Measurements from ENCODE around the gene LAMTOR2.
"Not testable (repeated sequence)": the region's sequence is repeated elsewhere in the genome, so short reads cannot be mapped to it uniquely, and the experiment has no call there.

The LAMTOR2 gene

DNA sequence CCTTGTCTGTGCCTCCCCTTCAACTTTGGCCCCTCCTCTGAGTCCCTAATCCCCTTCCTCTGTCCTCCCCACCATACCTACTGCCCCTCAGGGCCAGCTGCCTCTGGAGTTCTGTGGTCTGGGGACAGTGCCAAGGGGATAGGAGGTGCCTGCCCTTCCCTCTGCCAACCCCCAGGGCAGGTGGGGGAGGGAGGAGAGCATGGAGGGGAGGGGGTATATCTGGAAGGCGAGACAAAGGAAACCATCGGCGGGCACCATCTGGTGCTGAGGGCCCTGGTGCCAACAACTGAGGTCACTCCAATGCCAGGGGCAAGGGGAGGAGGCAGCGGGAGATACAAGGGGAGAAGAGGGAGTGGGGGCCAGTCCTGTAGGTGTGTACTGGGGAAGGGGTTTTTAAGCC is 16.0 kb downstream of the LAMTOR2 start:
- Histone ChIP-seq H2BK120ac (ENCODE audit: low read depth, low read length) (no peak overlapping the region), H2AK5ac (ENCODE audit: low read length) (no peak overlapping the region), H2BK15ac (replicated peaks; ENCODE audit: low read depth) (no peak overlapping the region), H3K9ac (ENCODE audit: low read length) (no peak overlapping the region), H4K5ac (ENCODE audit: low read length) (no peak overlapping the region), H2BK5ac (ENCODE audit: low read length) (no peak overlapping the region), H3K27me3 (ENCODE audit: insufficient read depth, low read length, poor library complexity) (no peaks in the 10 kb centered on the region), H3K56ac (ENCODE audit: low read length) (no peak overlapping the region), H3K4me1 (ENCODE audit: control insufficient read depth, low read depth, low read length) (peaks cover 15% of the 10 kb centered on the region), H3K36me3 (ENCODE audit: control insufficient read depth, insufficient read depth, low read length) (no peaks in the 10 kb centered on the region), H4K8ac (ENCODE audit: low read depth, low read length) (no peak overlapping the region), H3K79me1 (ENCODE audit: low read length) (peaks cover 8% of the 10 kb centered on the region), H3K27ac (ENCODE audit: low read depth, low read length) (no peak overlapping the region), H3K18ac (ENCODE audit: low read length) (no peak overlapping the region), H3K23ac (ENCODE audit: low read length) (no peak overlapping the region), H3K4me3 (ENCODE audit: low read length) (no peak overlapping the region), H3K79me2 (ENCODE audit: control insufficient read depth, insufficient read depth, low read length) (peaks cover 6% of the 10 kb centered on the region), H3K4me2 (ENCODE audit: low read length) (no peak overlapping the region), H3K4ac (ENCODE audit: low read depth, low read length) (no peak overlapping the region)
- no CpG with 5 or more reads among the region's 4 CpGs for WGBS (ENCODE audit: extremely low coverage, insufficient coverage, low lambda C conversion rate)
- no peak for DNase-seq

DNA sequence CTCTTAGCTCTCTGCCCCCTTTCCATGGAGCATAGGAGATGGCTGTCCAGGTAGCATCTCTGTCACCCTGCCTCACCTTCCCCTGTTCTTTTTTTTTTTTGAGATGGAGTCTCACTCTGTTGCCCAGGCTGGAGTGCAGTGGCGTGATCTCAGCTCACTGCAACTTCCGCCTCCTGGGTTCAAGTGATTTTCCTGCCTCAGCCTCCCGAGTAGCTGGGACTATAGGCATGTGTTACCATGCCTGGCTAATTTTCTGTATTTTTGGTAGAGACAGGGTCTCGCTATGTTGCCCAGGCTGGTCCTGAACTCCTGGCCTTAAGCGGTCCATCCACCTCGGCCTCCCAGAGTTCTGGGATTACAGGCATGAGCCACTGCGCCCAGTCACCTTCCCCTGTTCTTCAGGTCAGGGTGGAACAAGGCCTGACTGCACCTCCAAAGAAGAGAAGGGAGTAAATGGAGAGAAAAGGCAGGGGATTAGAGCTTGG is 16.8 kb downstream of the LAMTOR2 start:
- H3K23ac ChIP-seq (ENCODE audit: low read length); H2AK5ac ChIP-seq (ENCODE audit: low read length); H2BK120ac ChIP-seq (ENCODE audit: low read depth, low read length); H3K79me1 ChIP-seq (ENCODE audit: low read length); H2BK5ac ChIP-seq (ENCODE audit: low read length); H4K8ac ChIP-seq (ENCODE audit: low read depth, low read length); H4K5ac ChIP-seq (ENCODE audit: low read length); H3K18ac ChIP-seq (ENCODE audit: low read length); H3K56ac ChIP-seq (ENCODE audit: low read length); H3K9ac ChIP-seq (ENCODE audit: low read length); H3K4me3 ChIP-seq (ENCODE audit: low read length); H3K4ac ChIP-seq (ENCODE audit: low read depth, low read length); H3K27me3 ChIP-seq (ENCODE audit: insufficient read depth, low read length, poor library complexity); H2BK15ac ChIP-seq (replicated peaks; ENCODE audit: low read depth); DNase-seq; H3K36me3 ChIP-seq (ENCODE audit: control insufficient read depth, insufficient read depth, low read length); H3K4me2 ChIP-seq (ENCODE audit: low read length); H3K27ac ChIP-seq (ENCODE audit: low read depth, low read length): not testable (repeated sequence)
- no CpG with 5 or more reads among the region's 7 CpGs for WGBS (ENCODE audit: extremely low coverage, insufficient coverage, low lambda C conversion rate)
- Histone ChIP-seq H3K79me2 (ENCODE audit: control insufficient read depth, insufficient read depth, low read length) (peaks cover 14% of the 10 kb centered on the region), H3K4me1 (ENCODE audit: control insufficient read depth, low read depth, low read length) (peaks cover 21% of the 10 kb centered on the region)

DNA sequence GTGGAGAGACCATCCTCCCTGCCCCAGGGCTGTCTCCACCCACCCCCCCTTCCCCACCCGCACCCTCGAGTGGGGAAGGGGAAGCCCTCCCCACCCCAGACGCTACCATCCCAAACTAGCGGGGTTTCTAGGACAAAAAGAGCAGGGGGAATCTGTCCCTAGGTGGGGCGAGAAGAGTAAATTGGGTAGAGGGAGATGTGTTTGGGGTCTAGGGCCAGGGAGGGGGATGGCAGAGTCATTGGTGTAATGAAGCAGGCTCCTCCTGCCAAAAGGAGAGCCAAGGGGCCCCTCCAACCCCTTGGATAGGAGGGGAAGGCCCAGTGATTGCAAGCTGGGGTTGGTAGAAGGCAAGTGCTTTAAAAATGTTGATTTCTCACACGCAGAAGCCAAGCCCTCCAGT is 17.7 kb downstream of the LAMTOR2 start:
- H3K36me3 ChIP-seq (ENCODE audit: control insufficient read depth, insufficient read depth, low read length), result peaks cover 5% of the 10 kb centered on the region
- no peak overlapping the region for H3K27ac ChIP-seq (ENCODE audit: low read depth, low read length)

GRCh38 chr1:156073110-156073687 is 18.6 kb downstream of the LAMTOR2 start:
- Histone ChIP-seq H4K8ac (ENCODE audit: low read depth, low read length) (no peak overlapping the region), H2BK5ac (ENCODE audit: low read length) (no peak overlapping the region), H3K23ac (ENCODE audit: low read length) (no peak overlapping the region), H3K4me1 (ENCODE audit: control insufficient read depth, low read depth, low read length) (peaks cover 36% of the 10 kb centered on the region), H3K27ac (ENCODE audit: low read depth, low read length) (no peak overlapping the region), H3K18ac (ENCODE audit: low read length) (no peak overlapping the region), H3K36me3 (ENCODE audit: control insufficient read depth, insufficient read depth, low read length) (peaks cover 5% of the 10 kb centered on the region), H3K56ac (ENCODE audit: low read length) (no peak overlapping the region), H2BK15ac (replicated peaks; ENCODE audit: low read depth) (no peak overlapping the region), H3K4me3 (ENCODE audit: low read length) (no peak overlapping the region), H3K79me2 (ENCODE audit: control insufficient read depth, insufficient read depth, low read length) (peaks cover 30% of the 10 kb centered on the region), H2AK5ac (ENCODE audit: low read length) (no peak overlapping the region), H4K5ac (ENCODE audit: low read length) (no peak overlapping the region), H3K9ac (ENCODE audit: low read length) (no peak overlapping the region), H3K4me2 (ENCODE audit: low read length) (no peak overlapping the region), H3K27me3 (ENCODE audit: insufficient read depth, low read length, poor library complexity) (no peaks in the 10 kb centered on the region), H3K4ac (ENCODE audit: low read depth, low read length) (no peak overlapping the region), H2BK120ac (ENCODE audit: low read depth, low read length) (no peak overlapping the region), H3K79me1 (ENCODE audit: low read length) (peaks cover 21% of the 10 kb centered on the region)
- no peak for DNase-seq
- no CpG with 5 or more reads among the region's 1 CpG for WGBS (ENCODE audit: extremely low coverage, insufficient coverage, low lambda C conversion rate)

More for the DNA sequence above, 17.7 kb downstream of the LAMTOR2 start:
- Histone ChIP-seq H2AK5ac (ENCODE audit: low read length) (no peak overlapping the region), H2BK120ac (ENCODE audit: low read depth, low read length) (no peak overlapping the region), H3K4ac (ENCODE audit: low read depth, low read length) (no peak overlapping the region), H3K4me1 (ENCODE audit: control insufficient read depth, low read depth, low read length) (peaks cover 27% of the 10 kb centered on the region), H3K27me3 (ENCODE audit: insufficient read depth, low read length, poor library complexity) (no peaks in the 10 kb centered on the region), H3K4me2 (ENCODE audit: low read length) (no peak overlapping the region), H3K4me3 (ENCODE audit: low read length) (no peak overlapping the region), H3K56ac (ENCODE audit: low read length) (no peak overlapping the region), H3K18ac (ENCODE audit: low read length) (no peak overlapping the region), H3K9ac (ENCODE audit: low read length) (no peak overlapping the region), H3K79me1 (ENCODE audit: low read length) (peaks cover 13% of the 10 kb centered on the region), H4K5ac (ENCODE audit: low read length) (no peak overlapping the region), H2BK15ac (replicated peaks; ENCODE audit: low read depth) (no peak overlapping the region), H3K79me2 (ENCODE audit: control insufficient read depth, insufficient read depth, low read length) (peaks cover 20% of the 10 kb centered on the region), H4K8ac (ENCODE audit: low read depth, low read length) (no peak overlapping the region), H3K23ac (ENCODE audit: low read length) (no peak overlapping the region), H2BK5ac (ENCODE audit: low read length) (no peak overlapping the region)
- no CpG with 5 or more reads among the region's 6 CpGs for WGBS (ENCODE audit: extremely low coverage, insufficient coverage, low lambda C conversion rate)
- DNase-seq, result no peak

GRCh38 chr1:156073740-156074139 is 19.2 kb downstream of the LAMTOR2 start:
- H3K4me1 ChIP-seq (ENCODE audit: control insufficient read depth, low read depth, low read length), result peaks cover 42% of the 10 kb centered on the region

GRCh38 chr1:156074661-156075060 is 20.1 kb downstream of the LAMTOR2 start:
- H2BK5ac ChIP-seq (ENCODE audit: low read length), result no peak overlapping the region
- H3K18ac ChIP-seq (ENCODE audit: low read length), result no peak overlapping the region
- H3K79me1 ChIP-seq (ENCODE audit: low read length), result peaks cover 30% of the 10 kb centered on the region
- H2BK15ac ChIP-seq (replicated peaks; ENCODE audit: low read depth), result no peak overlapping the region
- WGBS (ENCODE audit: extremely low coverage, insufficient coverage, low lambda C conversion rate), result no CpG with 5 or more reads among the region's 8 CpGs
- H3K4ac ChIP-seq (ENCODE audit: low read depth, low read length), result no peak overlapping the region
- peak overlapping the region; percentile 13 for H3K27ac ChIP-seq (ENCODE audit: low read depth, low read length)
- H3K4me3 ChIP-seq (ENCODE audit: low read length), result no peak overlapping the region
- H3K27me3 ChIP-seq (ENCODE audit: insufficient read depth, low read length, poor library complexity), result no peaks in the 10 kb centered on the region
- peak; percentile 66 for DNase-seq
- H2AK5ac ChIP-seq (ENCODE audit: low read length), result no peak overlapping the region
- H3K4me2 ChIP-seq (ENCODE audit: low read length), result no peak overlapping the region
- peaks cover 43% of the 10 kb centered on the region for H3K79me2 ChIP-seq (ENCODE audit: control insufficient read depth, insufficient read depth, low read length)
- no peak overlapping the region for H3K23ac ChIP-seq (ENCODE audit: low read length)
- H3K9ac ChIP-seq (ENCODE audit: low read length), result peak overlapping the region; percentile 18
- no peak overlapping the region for H3K56ac ChIP-seq (ENCODE audit: low read length)
- no peak overlapping the region for H2BK120ac ChIP-seq (ENCODE audit: low read depth, low read length)
- H3K36me3 ChIP-seq (ENCODE audit: control insufficient read depth, insufficient read depth, low read length), result peaks cover 5% of the 10 kb centered on the region
- H3K4me1 ChIP-seq (ENCODE audit: control insufficient read depth, low read depth, low read length), result peaks cover 48% of the 10 kb centered on the region
- no peak overlapping the region for H4K8ac ChIP-seq (ENCODE audit: low read depth, low read length)
- no peak overlapping the region for H4K5ac ChIP-seq (ENCODE audit: low read length)

More at GRCh38 chr1:156073740-156074139, 19.2 kb downstream of the LAMTOR2 start:
- H3K4ac ChIP-seq (ENCODE audit: low read depth, low read length), result no peak overlapping the region
- no peaks in the 10 kb centered on the region for H3K27me3 ChIP-seq (ENCODE audit: insufficient read depth, low read length, poor library complexity)
- no peak overlapping the region for H4K8ac ChIP-seq (ENCODE audit: low read depth, low read length)
- no peak overlapping the region for H2AK5ac ChIP-seq (ENCODE audit: low read length)
- no peak overlapping the region for H3K18ac ChIP-seq (ENCODE audit: low read length)
- no peak overlapping the region for H3K27ac ChIP-seq (ENCODE audit: low read depth, low read length)
- no CpG with 5 or more reads among the region's 5 CpGs for WGBS (ENCODE audit: extremely low coverage, insufficient coverage, low lambda C conversion rate)
- no peak overlapping the region for H4K5ac ChIP-seq (ENCODE audit: low read length)
- H3K56ac ChIP-seq (ENCODE audit: low read length), result no peak overlapping the region
- no peak overlapping the region for H2BK120ac ChIP-seq (ENCODE audit: low read depth, low read length)
- no peak overlapping the region for H2BK15ac ChIP-seq (replicated peaks; ENCODE audit: low read depth)
- H3K4me3 ChIP-seq (ENCODE audit: low read length), result no peak overlapping the region
- no peak overlapping the region for H3K9ac ChIP-seq (ENCODE audit: low read length)
- peak; percentile 92 for DNase-seq
- no peak overlapping the region for H3K23ac ChIP-seq (ENCODE audit: low read length)
- H3K79me2 ChIP-seq (ENCODE audit: control insufficient read depth, insufficient read depth, low read length), result peaks cover 35% of the 10 kb centered on the region
- no peak overlapping the region for H3K4me2 ChIP-seq (ENCODE audit: low read length)
- H3K79me1 ChIP-seq (ENCODE audit: low read length), result peaks cover 25% of the 10 kb centered on the region
- no peak overlapping the region for H2BK5ac ChIP-seq (ENCODE audit: low read length)
- H3K36me3 ChIP-seq (ENCODE audit: control insufficient read depth, insufficient read depth, low read length), result peaks cover 5% of the 10 kb centered on the region

Measured in mesendoderm (in vitro differentiated cells).